H1 (cell line): Measurements from ENCODE around the gene SPANXB1. TPM values are rescaled to one million over a fixed set of nuclear protein-coding genes. Genes with fewer than 3 reads are reported as not detected.

Source experiments
- CTCF ChIA-PET: fragments of 300-600 bp; sonication (Branson Sonifier 250); formaldehyde crosslinking; loops from one replicate; lab custom pipeline; 2021; ENCODE audit not compliant: partially characterized antibody; lab: Charles Lee
- POLR2A ChIA-PET: fragments of 300-600 bp; sonication (Branson Sonifier 250); formaldehyde crosslinking; loops from one replicate; lab custom pipeline; 2021; ENCODE audit warnings: inconsistent platforms; ENCODE audit not compliant: partially characterized antibody; lab: Charles Lee
- DNase-seq, 2 experiments: peaks; one replicate each; pipeline versions ENCODE4 v3.0.0 to v3.0.0-alpha.2; 2010 to 2022; ENCODE audit warnings: low spot score in 2 of 2, low read depth in 1 of 2, mixed read lengths in 1 of 2
- FAIRE-seq: peaks from 2 replicates; lab custom pipeline; 2011; peaks lifted over from hg19 to GRCh38; lab: Jason Lieb, UNC
- H2AFZ ChIP-seq: 2 replicates; pipeline ENCODE4 v1.8.1; 2012; ENCODE audit warnings: low read length, inconsistent platforms
- H2AK5ac ChIP-seq: 2 replicates; pipeline ENCODE4 v1.6.1; 2013; ENCODE audit warnings: low read depth, low read length
- H2BK120ac ChIP-seq: replicated peaks from 2 replicates; pipeline ENCODE3; 2013; ENCODE audit warnings: low read depth, low read length, inconsistent platforms
- H2BK12ac ChIP-seq: 2 replicates; pipeline ENCODE4 v1.6.1; 2013; ENCODE audit warnings: low read depth, low read length
- H2BK15ac ChIP-seq: 2 replicates; pipeline ENCODE4 v1.6.1; 2013; ENCODE audit warnings: low read length
- H2BK20ac ChIP-seq: 2 replicates; pipeline ENCODE4 v1.6.1; 2013; ENCODE audit warnings: low read length
- H2BK5ac ChIP-seq: 2 replicates; pipeline ENCODE4 v1.6.1; 2013; ENCODE audit warnings: low read depth, low read length
- H3K14ac ChIP-seq: 2 replicates; pipeline ENCODE4 v1.6.1; 2013; ENCODE audit warnings: inconsistent platforms; ENCODE audit not compliant: insufficient read length
- H3K18ac ChIP-seq: 2 replicates; pipeline ENCODE4 v1.6.1; 2013; ENCODE audit warnings: low read length; ENCODE audit errors: extremely low read depth
- H3K23ac ChIP-seq: 2 replicates; pipeline ENCODE4 v1.6.1; 2013; ENCODE audit warnings: inconsistent platforms; ENCODE audit not compliant: insufficient read length
- H3K23me2 ChIP-seq: 2 replicates; pipeline ENCODE4 v1.6.1; 2013; ENCODE audit warnings: low read depth, low read length
- H3K27ac ChIP-seq: 2 replicates; pipeline ENCODE4 v1.6.1; 2011; ENCODE audit warnings: low read depth, low read length, inconsistent platforms
- H3K27me3 ChIP-seq, 4 experiments: replicated peaks in 1 of 4; 1 replicate in 1 of 4; 2 replicates in 3 of 4; pipeline versions ENCODE4 v1.6.1 to v1.8.1; 2011 to 2013; ENCODE audit warnings: low read length in 3 of 4, mild to moderate bottlenecking in 3 of 4, inconsistent platforms in 2 of 4, mixed read lengths in 2 of 4, moderate library complexity in 1 of 4; ENCODE audit not compliant: control insufficient read depth in 3 of 4, insufficient read depth in 3 of 4; ENCODE audit errors: extremely low read depth in 1 of 4
- H3K36me3 ChIP-seq, 4 experiments: 2 replicates each; pipeline versions ENCODE4 v1.6.1 to v1.8.1; 2011 to 2013; ENCODE audit warnings: mild to moderate bottlenecking in 4 of 4, low read length in 3 of 4, moderate library complexity in 2 of 4, control low read depth in 1 of 4, inconsistent platforms in 1 of 4; ENCODE audit not compliant: insufficient read depth in 4 of 4, control insufficient read depth in 2 of 4
- H3K4ac ChIP-seq: replicated peaks from 2 replicates; pipeline ENCODE3; 2013; ENCODE audit warnings: low read length, low read depth, mixed read lengths, inconsistent platforms; ENCODE audit not compliant: insufficient read length
- H3K4me1 ChIP-seq, 4 experiments: replicated peaks in 1 of 4; 1 replicate in 1 of 4; 2 replicates in 3 of 4; pipeline versions ENCODE4 v1.6.1 to v1.8.1; 2011 to 2013; ENCODE audit warnings: low read length in 3 of 4, inconsistent platforms in 2 of 4, mixed read lengths in 1 of 4; ENCODE audit not compliant: insufficient read depth in 4 of 4, control insufficient read depth in 3 of 4
- H3K4me2 ChIP-seq, 2 experiments: 2 replicates each; pipeline versions ENCODE4 v1.6.1 to v1.8.1; 2011 to 2013; ENCODE audit warnings: low read depth in 2 of 2, low read length in 2 of 2, control low read depth in 1 of 2, inconsistent platforms in 1 of 2, mild to moderate bottlenecking in 1 of 2; ENCODE audit not compliant: insufficient read depth in 1 of 2
- H3K4me3 ChIP-seq, 4 experiments: fragments of 200-600, 300-600 bp in 1 of 4; sonication (generic), shearing (Covaris generic), sonication (Bioruptor Twin) in 1 of 4; 2 replicates each; pipeline versions ENCODE4 v1.5.1 to v1.8.1; 2011 to 2016; ENCODE audit warnings: low read length in 4 of 4, low read depth in 3 of 4, control low read depth in 2 of 4, inconsistent platforms in 2 of 4, mild to moderate bottlenecking in 2 of 4, mixed read lengths in 1 of 4, moderate library complexity in 1 of 4; ENCODE audit not compliant: insufficient read depth in 2 of 4; ENCODE audit errors: extremely low read depth in 1 of 4
- H3K56ac ChIP-seq: replicated peaks from 2 replicates; pipeline ENCODE3; 2013; ENCODE audit warnings: low read depth, mild to moderate bottlenecking, mixed read lengths, low read length, inconsistent platforms; ENCODE audit not compliant: insufficient read length
- H3K79me1 ChIP-seq: 2 replicates; pipeline ENCODE4 v1.6.1; 2013; ENCODE audit warnings: low read depth, low read length, control low read depth
- H3K79me2 ChIP-seq, 2 experiments: 2 replicates each; pipeline versions ENCODE4 v1.6.1 to v1.8.1; 2012 to 2013; ENCODE audit warnings: low read length in 2 of 2, mild to moderate bottlenecking in 2 of 2, inconsistent platforms in 1 of 2; ENCODE audit not compliant: insufficient read depth in 2 of 2, control insufficient read depth in 1 of 2
- H3K9ac ChIP-seq, 4 experiments: replicated peaks in 1 of 4; 1 replicate in 1 of 4; 2 replicates in 3 of 4; pipeline versions ENCODE4 v1.6.1 to v1.8.1; 2011 to 2013; ENCODE audit warnings: low read depth in 3 of 4, low read length in 3 of 4, control low read depth in 2 of 4, mild to moderate bottlenecking in 2 of 4, moderate library complexity in 2 of 4, inconsistent platforms in 1 of 4; ENCODE audit errors: extremely low read depth in 1 of 4
- H3K9me3 ChIP-seq, 2 experiments: 2 replicates each; pipeline versions ENCODE4 v1.6.1 to v1.8.1; 2012 to 2013; ENCODE audit warnings: mild to moderate bottlenecking in 2 of 2, moderate library complexity in 2 of 2, control low read depth in 1 of 2, inconsistent platforms in 1 of 2, low read depth in 1 of 2, low read length in 1 of 2, mixed read lengths in 1 of 2; ENCODE audit not compliant: insufficient read depth in 2 of 2
- H4K20me1 ChIP-seq, 2 experiments: replicated peaks in 1 of 2; 2 replicates each; pipeline versions ENCODE3 to v1.8.1; 2011 to 2013; ENCODE audit warnings: inconsistent platforms in 2 of 2, low read length in 2 of 2, mild to moderate bottlenecking in 1 of 2; ENCODE audit not compliant: insufficient read depth in 2 of 2, control insufficient read depth in 1 of 2
- H4K5ac ChIP-seq: 2 replicates; pipeline ENCODE4 v1.6.1; 2013; ENCODE audit warnings: low read length, low read depth, mixed read lengths, inconsistent platforms; ENCODE audit not compliant: insufficient read length
- H4K8ac ChIP-seq: 2 replicates; pipeline ENCODE4 v1.8.0; 2013; ENCODE audit warnings: mild to moderate bottlenecking, moderate library complexity, low read length, inconsistent platforms; ENCODE audit not compliant: insufficient read depth; ENCODE audit errors: extremely low read depth
- H4K91ac ChIP-seq: replicated peaks from 2 replicates; pipeline ENCODE3; 2013; ENCODE audit warnings: low read length, mixed read lengths, inconsistent platforms; ENCODE audit not compliant: insufficient read length
- BRCA1 ChIP-seq: IDR thresholded peaks from 2 replicates; pipeline ENCODE4 v1.6.1; 2012; ENCODE audit warnings: low read depth, low read length, improper control_type of control experiment
- CHD1 ChIP-seq: IDR thresholded peaks from 2 replicates; pipeline ENCODE4 v1.6.1; 2012; ENCODE audit warnings: low read depth, low read length, improper control_type of control experiment
- CTBP2 ChIP-seq: IDR thresholded peaks from 2 replicates; pipeline ENCODE4 v1.7.0; 2011; ENCODE audit warnings: borderline replicate concordance, mild to moderate bottlenecking, moderate library complexity, mixed read lengths, low read length; ENCODE audit not compliant: insufficient read depth, insufficient read length
- EZH2 ChIP-seq: fragments of 200-600 bp; sonication (generic); IDR thresholded peaks from 2 replicates; pipeline ENCODE4 v1.7.1; 2012; ENCODE audit warnings: low read depth, mild to moderate bottlenecking, moderate library complexity, low read length, inconsistent platforms; ENCODE audit not compliant: severe bottlenecking
- HDAC6 ChIP-seq: IDR thresholded peaks from one replicate; pipeline ENCODE4 v1.7.1; 2012; ENCODE audit warnings: low read depth, mild to moderate bottlenecking, inconsistent platforms, low read length, moderate library complexity
- PHF8 ChIP-seq: fragments of 200-600 bp; sonication (generic); conservative IDR thresholded peaks from 2 replicates; pipeline ENCODE4 v1.7.1; 2012; ENCODE audit warnings: low read depth, mild to moderate bottlenecking, inconsistent platforms, low read length, moderate library complexity
- POLR2A ChIP-seq, 2 experiments: IDR thresholded peaks; 1 replicate in 1 of 2; 2 replicates in 1 of 2; pipeline ENCODE4 v1.6.1; 2011; ENCODE audit warnings: low read depth in 2 of 2, low read length in 2 of 2, mild to moderate bottlenecking in 2 of 2; ENCODE audit errors: control extremely low read depth in 1 of 2
- RAD21 ChIP-seq, 2 experiments: IDR thresholded peaks in 1 of 2; conservative IDR thresholded peaks in 1 of 2; 2 replicates each; pipeline ENCODE4 v1.6.1; 2011; ENCODE audit warnings: low read depth in 2 of 2, low read length in 2 of 2, improper control_type of control experiment in 1 of 2, inconsistent platforms in 1 of 2, mild to moderate bottlenecking in 1 of 2, moderate library complexity in 1 of 2
- RFX5 ChIP-seq: IDR thresholded peaks from 2 replicates; pipeline ENCODE4 v1.6.1; 2011; ENCODE audit warnings: low read depth, low read length, improper control_type of control experiment, borderline replicate concordance
- SP1 ChIP-seq: IDR thresholded peaks from 2 replicates; pipeline ENCODE4 v1.6.1; 2011; ENCODE audit warnings: low read depth, low read length
- ZNF274 ChIP-seq: IDR thresholded peaks from 2 replicates; pipeline ENCODE4 v1.7.0; 2012; ENCODE audit warnings: low read length, borderline replicate concordance; ENCODE audit errors: extremely low read depth
- WGBS, 2 experiments: shearing (Covaris generic) in 1 of 2; methylation state at CpG; one replicate each; pipeline versions ENCODE4 v1.1.6 to v1.1.7; 2013 to 2015; ENCODE audit warnings: low lambda C conversion rate in 2 of 2, mixed read lengths in 2 of 2, inconsistent platforms in 1 of 2, low coverage in 1 of 2, missing lambda C conversion rate in 1 of 2; ENCODE audit not compliant: insufficient replicate concordance in 2 of 2, insufficient coverage in 1 of 2, insufficient read length in 1 of 2; ENCODE audit errors: extremely low coverage in 1 of 2, missing lambda C conversion rate in 1 of 2; 5-methylcytosine and 5-hydroxymethylcytosine counted together
- polyA plus RNA-seq, 7 experiments: library from polyadenylated mRNA; depleted of rRNA in 3 of 7; stranded (reverse) in 5 of 7; unstranded in 2 of 7; fragments of >200 nt in 5 of 7; fragments of 200-250 nt in 2 of 7; gene quantifications; 1 replicate in 5 of 7; 2 replicates in 1 of 7; 4 replicates in 1 of 7; pipeline versions ENCODE4 v1.2.1 to v1.2.3, GENCODE V29; 2011 to 2013; ENCODE audit warnings: missing spikeins in 2 of 7, mixed read lengths in 2 of 7
- total RNA-seq: library from RNA; stranded (reverse); fragmentation: NEBNext Ultra II Directional; extraction: Animal tissue kit (Norgen Biotek cat#: 25700); gene quantifications from 2 replicates; pipeline ENCODE4 v1.2.1, GENCODE V29; 2021
- TF ChIP-seq, protein P1 (sequence below): IDR thresholded peaks from 2 replicates; pipeline ENCODE4 v1.6.1; 2011; ENCODE audit warnings: low read length, improper control_type of control experiment
- TF ChIP-seq, protein P2 (sequence below): IDR thresholded peaks from 2 replicates; pipeline ENCODE4 v1.6.1; 2012; ENCODE audit warnings: inconsistent platforms

Gene SPANXB1
- total and polyA plus RNA-seq, 2 of the 8 experiments (the other 6 are each of a cell fraction or from before 2014, with no cell fraction given), result 0.57 TPM; not detected in 1

DNA sequence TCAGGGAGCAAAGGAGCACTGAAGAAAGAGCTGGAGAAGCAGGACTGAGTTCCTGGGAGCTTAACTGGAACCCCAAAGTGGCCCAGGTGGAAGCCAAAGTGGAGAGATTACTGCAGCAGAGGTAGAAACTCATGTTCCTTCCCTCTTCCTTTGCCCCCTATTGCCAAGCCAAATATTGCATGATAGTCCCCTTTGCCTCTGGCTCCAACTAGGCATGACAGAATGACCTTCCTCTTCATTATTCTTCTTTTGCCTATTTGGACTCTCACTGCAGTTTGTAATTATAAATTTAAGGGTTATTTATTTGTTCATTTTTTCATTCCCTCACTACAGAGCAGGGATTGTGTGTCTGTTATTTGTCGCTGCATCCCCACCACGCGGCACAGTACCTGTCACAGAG, 22.1 kb upstream of the SPANXB1 start:
- no peak for FAIRE-seq
- Histone ChIP-seq H3K18ac (no peak overlapping the region), H3K23me2 (no peaks in the 10 kb centered on the region), H2BK120ac (no peak overlapping the region), H3K14ac (no peak overlapping the region), H4K8ac (no peak overlapping the region), H2BK15ac (no peak overlapping the region), H3K23ac (no peak overlapping the region), H3K9me3 (no peaks in the 10 kb centered on the region), H4K91ac (no peak overlapping the region), H4K5ac (no peak overlapping the region), H3K27me3 (no peaks in the 10 kb centered on the region), H2AFZ (no peak overlapping the region), H2AK5ac (no peak overlapping the region), H3K4me3 (no peak overlapping the region), H3K36me3 (no peaks in the 10 kb centered on the region), H4K20me1 (no peaks in the 10 kb centered on the region), H3K9ac (no peak overlapping the region), H3K79me2 (no peaks in the 10 kb centered on the region), H2BK5ac (no peak overlapping the region), H3K4ac (no peak overlapping the region), H2BK20ac (no peak overlapping the region), H3K4me1 (no peaks in the 10 kb centered on the region), H3K27ac (no peak overlapping the region), H3K79me1 (no peaks in the 10 kb centered on the region), H3K56ac (no peak overlapping the region), H2BK12ac (no peak overlapping the region), H3K4me2 (no peak overlapping the region)
- CTCF ChIA-PET, result no interaction called here
- 97% methylated on average over 3 of the region's 3 CpGs; no CpG with 5 or more reads in 1 of the 2 experiments for WGBS, 2 experiments
- POLR2A ChIA-PET, result no interaction called here
- no peak for DNase-seq
- TF ChIP-seq HDAC6 (no peak), BRCA1 (no peak), RFX5 (no peak), SP1 (no peak), EZH2 (no peak), ZNF274 (no peak), PHF8 (no peak), CHD1 (no peak), CTBP2 (no peak), POLR2A (IDR thresholded peaks at IDR 0.05; ENCODE audit: control extremely low read depth in 1 of 2, low read depth in 2 of 2, low read length in 2 of 2) (no peak), RAD21 (IDR thresholded peaks at IDR 0.05 in 1 of 2, conservative IDR thresholded peaks at IDR 0.05 in 1 of 2; ENCODE audit: low read depth in 2 of 2, low read length in 2 of 2) (no peak)
- TF ChIP-seq, protein P1, sequence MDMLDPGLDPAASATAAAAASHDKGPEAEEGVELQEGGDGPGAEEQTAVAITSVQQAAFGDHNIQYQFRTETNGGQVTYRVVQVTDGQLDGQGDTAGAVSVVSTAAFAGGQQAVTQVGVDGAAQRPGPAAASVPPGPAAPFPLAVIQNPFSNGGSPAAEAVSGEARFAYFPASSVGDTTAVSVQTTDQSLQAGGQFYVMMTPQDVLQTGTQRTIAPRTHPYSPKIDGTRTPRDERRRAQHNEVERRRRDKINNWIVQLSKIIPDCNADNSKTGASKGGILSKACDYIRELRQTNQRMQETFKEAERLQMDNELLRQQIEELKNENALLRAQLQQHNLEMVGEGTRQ, result no peak
- TF ChIP-seq, protein P2, sequence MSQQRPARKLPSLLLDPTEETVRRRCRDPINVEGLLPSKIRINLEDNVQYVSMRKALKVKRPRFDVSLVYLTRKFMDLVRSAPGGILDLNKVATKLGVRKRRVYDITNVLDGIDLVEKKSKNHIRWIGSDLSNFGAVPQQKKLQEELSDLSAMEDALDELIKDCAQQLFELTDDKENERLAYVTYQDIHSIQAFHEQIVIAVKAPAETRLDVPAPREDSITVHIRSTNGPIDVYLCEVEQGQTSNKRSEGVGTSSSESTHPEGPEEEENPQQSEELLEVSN, result no peak
